ENCODE data around the gene SNRPD2.
A peak's percentile ranks its signal among the peaks of the same experiment; 100 is the strongest.

The SNRPD2 gene

GRCh38 chr19:45655073-45655472 is 36.7 kb downstream of the SNRPD2 start:
- DNase-seq (ENCODE audit: low read depth), result no peak

GRCh38 chr19:45653634-45654033 is 38.1 kb downstream of the SNRPD2 start:
- no peak for DNase-seq (ENCODE audit: low read depth)

GRCh38 chr19:45650722-45651121 is 41.0 kb downstream of the SNRPD2 start:
- DNase-seq (ENCODE audit: low read depth), result no peak

GRCh38 chr19:45646345-45646698 is 45.4 kb downstream of the SNRPD2 start:
- DNase-seq (ENCODE audit: low read depth), result no peak

- DNase-seq (ENCODE audit: low read depth), result peak; percentile 66
Measured at GRCh38 chr19:45645631-45646344, 46.0 kb downstream of the SNRPD2 start.

- DNase-seq (ENCODE audit: low read depth), result no peak
Measured at GRCh38 chr19:45645068-45645630, 46.6 kb downstream of the SNRPD2 start.

- no peak for DNase-seq (ENCODE audit: low read depth)
Measured at GRCh38 chr19:45643927-45644771, 47.6 kb downstream of the SNRPD2 start.

GRCh38 chr19:45643024-45643926 is 48.5 kb downstream of the SNRPD2 start:
- peak; percentile 60 for DNase-seq (ENCODE audit: low read depth)

- DNase-seq (ENCODE audit: low read depth), result no peak
Measured at GRCh38 chr19:45641274-45642105, 50.3 kb downstream of the SNRPD2 start.

- no peak for DNase-seq (ENCODE audit: low read depth)
Measured at GRCh38 chr19:45640849-45641273, 50.9 kb downstream of the SNRPD2 start.

- DNase-seq (ENCODE audit: low read depth), result no peak
Measured at GRCh38 chr19:45638930-45639729, 52.6 kb downstream of the SNRPD2 start, which contains the start of gene EML2. Gene EML2, minus strand, starts transcription at chr19:45639397. Its CDS starts 21 bp downstream, at chr19:45639376.

GRCh38 chr19:45637890-45638667 is 53.7 kb downstream of the SNRPD2 start:
- DNase-seq (ENCODE audit: low read depth), result no peak
